CD4-positive, alpha-beta T cell treated with Interleukin-12 subunit alpha and Interleukin-12 subunit beta, for 1 hour (primary cell): ENCODE data around the gene KIAA1958.
"Not testable (repeated sequence)": the region's sequence is repeated elsewhere in the genome, so short reads cannot be mapped to it uniquely, and the experiment has no call there.

Experiments
- DNase-seq: peaks from one replicate; pipeline ENCODE4 v3.0.0-alpha.2; 2020

The KIAA1958 gene

DNA sequence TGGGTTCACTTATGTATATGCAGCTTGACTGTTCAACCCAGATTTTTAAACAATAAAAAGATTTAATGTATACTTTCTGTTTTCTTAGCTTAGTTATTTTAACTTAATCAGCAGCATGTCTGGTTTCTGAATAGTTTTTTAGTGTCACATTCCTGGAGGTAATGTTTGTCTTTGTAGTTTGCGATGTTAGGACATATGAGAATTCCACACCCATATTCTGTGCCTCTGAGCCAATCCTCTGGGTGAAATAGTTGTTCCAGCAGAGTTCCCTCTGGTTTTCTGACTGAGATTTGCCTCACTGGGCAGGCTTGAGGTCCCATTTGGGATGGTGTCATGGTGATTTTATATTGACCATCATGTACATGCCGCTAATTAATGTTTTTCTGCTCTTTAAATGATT lies 182.7 kb downstream of the KIAA1958 start:
- no peak for DNase-seq

DNA sequence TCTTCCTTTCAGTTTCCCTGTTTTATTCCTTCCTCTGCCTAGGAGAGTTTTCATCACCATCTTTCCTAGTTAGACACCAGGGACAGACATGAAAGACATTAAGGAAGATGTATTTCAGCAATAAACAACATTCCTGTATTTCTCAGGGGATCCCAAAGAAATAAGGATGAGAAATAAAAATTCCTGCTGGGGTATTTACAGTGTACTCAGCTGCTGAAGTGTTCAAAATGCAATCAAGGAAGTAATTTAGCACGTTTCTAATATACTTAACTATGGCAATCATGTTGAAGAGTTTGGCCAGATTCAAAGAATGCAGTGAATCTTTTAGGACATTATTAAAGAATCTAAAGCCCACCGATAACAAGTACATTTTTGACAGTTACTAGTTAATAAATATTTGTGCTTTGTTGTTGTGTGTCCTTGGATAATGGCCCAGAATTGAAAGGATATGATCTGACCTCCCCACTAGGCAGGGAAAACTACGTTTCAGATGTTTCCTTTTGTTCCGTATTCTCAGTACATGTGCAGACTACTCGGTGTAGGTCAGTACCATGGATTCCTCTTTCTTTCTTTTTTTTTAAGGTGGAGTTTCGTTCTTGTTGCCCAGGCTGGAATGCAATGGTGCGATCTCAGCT lies 184.5 kb downstream of the KIAA1958 start:
- DNase-seq = no peak

DNA sequence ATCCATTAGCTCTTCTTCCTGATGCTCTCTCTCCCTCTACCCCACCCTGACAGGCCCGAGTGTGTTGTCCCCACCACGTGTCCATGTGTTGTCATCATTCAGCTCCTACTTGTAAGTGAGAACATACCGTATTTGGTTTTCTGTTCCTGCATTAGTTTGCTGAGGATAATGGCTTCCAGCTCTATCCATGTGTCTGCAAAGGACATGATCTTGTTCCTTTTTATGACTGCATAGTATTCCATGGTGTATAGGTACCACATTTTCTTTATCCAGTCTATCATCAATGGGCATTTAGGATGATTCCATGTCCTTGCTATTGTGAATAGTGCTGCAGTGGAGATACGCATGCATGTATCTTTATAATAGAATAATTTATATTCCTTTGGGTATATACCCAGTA lies 186.6 kb downstream of the KIAA1958 start:
- not testable (repeated sequence) for DNase-seq

DNA sequence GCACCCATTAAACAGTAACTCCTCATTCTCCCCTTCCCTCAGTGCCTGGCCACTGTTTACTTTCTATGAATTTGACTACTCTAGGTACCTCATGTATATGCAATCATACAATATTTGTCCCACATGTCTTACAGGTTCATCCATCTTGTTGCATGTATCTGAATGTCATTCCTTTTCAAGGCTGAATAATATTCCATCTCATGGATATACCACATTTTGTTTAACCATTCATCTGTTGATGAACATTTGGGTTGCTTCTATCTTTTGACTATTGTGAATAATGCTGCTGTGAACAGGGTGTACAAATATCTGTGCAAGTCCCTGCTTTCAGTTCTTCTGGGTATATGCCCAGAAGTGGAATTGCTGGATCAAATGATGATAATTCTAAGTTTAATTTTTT lies 190.4 kb downstream of the KIAA1958 start:
- no peak for DNase-seq

DNA sequence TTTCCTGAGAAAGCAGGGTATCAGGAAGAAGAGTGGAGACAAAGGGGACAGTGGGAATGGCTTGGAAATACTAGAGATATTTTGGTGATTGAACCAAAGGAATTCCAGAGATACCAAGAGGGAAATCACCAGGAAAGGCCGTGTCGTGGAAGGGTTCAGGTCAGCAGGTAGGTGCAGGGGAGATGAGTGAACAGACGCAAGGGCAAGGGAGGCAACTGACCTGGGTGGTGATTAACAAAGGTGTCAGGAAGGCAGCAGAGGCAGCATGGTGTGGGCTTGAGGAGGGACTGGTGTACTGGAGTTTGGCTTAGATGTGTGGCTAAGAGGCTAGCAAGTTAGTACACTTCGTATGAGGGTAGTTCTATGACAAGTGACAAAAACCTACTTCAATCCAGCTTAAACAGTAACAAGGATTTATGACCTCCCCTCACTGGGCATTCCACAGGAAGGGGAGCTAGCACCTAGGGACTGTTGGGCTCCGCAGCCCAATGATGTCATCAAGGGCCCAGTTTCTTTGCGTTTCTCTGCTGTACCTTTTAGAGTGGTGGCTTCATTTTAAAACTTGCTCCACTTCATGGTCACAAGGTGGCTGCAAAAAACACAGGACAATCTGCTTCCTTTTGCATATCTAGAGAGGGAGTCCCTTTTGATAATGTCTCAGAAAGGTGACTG lies 194.2 kb downstream of the KIAA1958 start:
- DNase-seq = no peak

DNA sequence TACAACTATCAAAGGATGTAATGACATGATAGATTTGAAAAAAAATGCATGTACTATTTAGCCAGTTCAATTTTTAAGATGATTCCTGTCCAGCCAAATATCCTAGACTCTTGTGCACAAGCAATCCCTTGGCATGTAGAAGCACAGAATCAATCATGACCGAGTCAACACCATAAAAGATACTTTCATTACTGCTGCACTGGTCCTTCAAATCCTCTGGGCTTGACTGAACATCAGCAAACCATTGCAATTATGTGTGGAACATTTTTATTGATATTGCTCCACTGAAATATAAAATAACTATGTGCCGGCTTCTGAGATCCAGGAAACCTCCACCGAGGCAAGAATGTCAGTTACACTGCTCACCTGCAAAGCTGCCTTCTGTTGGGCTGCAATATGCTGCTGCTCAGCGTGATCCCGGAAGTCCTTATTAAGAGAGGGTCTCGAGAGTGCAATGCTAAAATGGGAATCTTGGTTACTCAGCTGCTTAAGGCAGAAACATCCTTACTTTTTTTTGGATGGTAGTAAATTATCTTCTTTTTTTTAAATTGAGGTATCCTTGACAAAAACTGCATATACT lies 202.6 kb downstream of the KIAA1958 start:
- no peak for DNase-seq

DNA sequence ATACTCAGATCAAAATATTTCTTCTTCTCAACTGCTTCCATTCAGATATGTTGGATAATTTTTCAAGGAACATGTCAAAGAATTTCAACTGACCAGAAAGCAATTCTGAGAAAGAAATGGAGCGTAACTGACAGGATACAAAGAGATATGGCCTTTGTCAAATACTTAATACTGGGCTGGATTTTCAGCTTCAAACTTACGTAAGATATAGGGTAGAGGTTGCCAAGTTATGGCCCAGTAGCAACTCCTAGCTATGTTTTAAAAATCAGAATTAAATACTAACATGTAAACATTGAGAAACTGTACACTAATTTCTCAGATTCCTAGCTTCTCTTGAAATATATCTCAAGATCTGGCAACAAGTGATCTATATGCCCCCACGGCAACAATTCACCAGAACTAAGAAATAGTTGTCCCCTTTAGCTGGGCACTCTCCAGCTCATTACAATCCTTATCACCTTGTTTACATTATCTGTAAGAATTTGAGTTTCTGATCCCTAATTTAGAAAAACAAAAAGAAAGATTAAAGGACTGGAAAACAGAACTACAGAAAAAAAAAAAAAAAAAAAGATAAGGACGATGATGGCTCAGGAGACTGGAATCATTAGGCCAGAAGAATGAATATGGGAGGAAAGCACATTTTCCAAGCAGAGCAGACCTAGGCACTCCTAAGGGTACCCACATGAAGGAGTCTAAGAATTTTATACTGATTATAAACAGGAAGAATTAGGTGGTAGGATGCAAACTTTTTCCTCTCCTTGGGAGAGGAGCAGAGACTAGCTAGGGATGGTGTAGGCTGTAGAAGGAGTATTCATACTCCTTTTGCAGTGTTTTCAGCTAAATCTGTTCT lies 208.3 kb downstream of the KIAA1958 start:
- DNase-seq = no peak

DNA sequence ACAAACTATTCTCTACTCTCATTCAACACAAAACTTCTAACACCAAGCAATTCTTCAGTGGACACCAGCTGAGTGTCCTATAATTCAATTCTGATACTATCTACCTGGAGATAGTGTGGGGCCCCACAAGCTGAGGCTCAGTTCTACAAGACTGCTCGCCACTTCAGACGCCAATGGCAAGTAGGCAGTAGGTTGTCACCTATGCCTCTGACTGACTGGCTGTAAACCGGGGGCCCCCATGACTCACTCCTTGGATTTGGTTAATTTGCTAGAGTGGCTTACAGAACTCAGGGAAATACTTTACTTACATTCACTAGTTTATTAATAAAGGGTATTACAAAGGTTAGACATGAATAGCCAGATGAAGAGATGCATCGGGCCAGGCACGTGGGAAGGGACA lies 209.8 kb downstream of the KIAA1958 start:
- DNase-seq = no peak

- DNase-seq = peak; percentile 16
Measured at GRCh38 chr9:112699230-112699629, 212.6 kb downstream of the KIAA1958 start.

GRCh38 chr9:112700085-112700484 lies 213.5 kb downstream of the KIAA1958 start:
- DNase-seq = no peak

- DNase-seq = no peak
Measured at GRCh38 chr9:112703304-112703703, 216.7 kb downstream of the KIAA1958 start.

DNA sequence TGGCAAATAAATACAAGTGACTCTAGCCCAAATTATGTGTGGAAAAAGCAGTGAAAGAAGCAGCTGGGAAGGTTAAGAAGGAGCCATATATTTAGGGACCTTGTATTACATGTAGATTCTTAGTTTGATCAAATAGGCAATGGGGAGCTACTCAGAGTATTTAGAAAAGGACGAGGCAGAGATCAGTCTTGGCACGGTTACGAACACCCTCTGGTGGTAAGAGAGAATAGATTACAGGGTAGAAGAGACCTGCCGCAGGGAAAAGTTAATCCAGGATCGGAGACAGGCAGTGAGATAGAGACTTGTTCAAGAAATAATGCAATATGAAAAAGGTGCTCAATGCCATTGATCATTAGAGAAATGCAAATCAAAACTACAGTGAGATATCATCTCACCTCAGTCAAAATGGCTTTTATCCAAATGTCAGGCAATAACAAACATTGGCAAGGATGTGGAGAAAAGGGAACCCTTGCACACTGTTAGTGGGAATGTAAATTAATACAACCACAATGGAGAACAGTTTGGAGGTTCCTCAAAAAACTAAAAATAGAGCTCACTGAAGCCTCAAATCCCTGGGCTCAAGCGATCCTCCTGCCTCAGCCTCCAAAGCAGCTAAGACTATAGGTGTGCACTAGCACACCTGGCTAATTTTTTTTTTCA lies 219.3 kb downstream of the KIAA1958 start:
- no peak for DNase-seq

DNA sequence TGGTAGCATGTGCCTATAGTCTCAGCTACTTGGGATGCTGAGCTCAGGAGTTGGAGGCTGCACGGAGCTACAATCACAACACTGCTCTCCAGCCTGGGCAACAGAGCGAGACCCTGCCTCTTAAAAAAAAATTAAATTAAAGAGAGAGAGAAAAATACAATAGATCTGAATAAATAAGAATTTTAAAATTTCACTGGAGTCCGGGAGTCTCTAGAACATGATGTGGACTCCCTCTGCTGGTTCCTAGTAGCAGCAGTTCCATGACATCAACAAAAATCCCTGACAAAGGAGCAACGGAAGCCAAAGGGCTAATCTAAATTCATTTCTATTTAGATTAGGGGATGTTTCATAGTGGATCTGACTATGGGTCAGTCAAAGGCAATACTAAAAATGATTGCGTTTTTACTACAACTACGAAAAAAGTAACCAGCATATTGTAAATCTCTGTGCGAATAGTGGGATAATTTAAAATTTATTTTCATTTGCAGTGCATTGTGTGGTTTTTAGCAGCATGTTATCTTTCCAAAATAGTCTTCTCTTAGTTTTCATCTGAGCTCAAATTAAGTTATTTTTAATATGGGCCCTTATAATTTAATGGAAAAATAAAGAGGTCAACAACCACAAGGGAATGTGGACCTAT lies 224.5 kb downstream of the KIAA1958 start:
- no peak for DNase-seq

DNA sequence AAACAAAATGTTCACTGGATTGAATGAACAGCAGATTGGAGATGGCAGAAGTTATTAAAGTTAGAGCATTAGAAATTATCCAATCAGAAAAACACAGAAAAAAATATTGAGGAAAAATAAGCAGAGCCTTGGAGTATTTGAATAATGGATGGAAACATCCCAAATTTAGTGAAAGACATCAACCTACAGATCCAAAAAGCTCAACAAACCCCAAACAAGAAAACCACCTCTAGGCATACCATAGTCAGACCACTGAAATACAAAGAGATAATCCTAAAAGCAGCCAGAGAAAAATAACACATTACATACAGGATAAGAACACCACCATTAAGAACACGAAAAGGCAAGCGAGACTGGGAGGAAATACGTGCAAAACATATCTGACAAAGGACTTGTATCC lies 226.1 kb downstream of the KIAA1958 start:
- DNase-seq = no peak

DNA sequence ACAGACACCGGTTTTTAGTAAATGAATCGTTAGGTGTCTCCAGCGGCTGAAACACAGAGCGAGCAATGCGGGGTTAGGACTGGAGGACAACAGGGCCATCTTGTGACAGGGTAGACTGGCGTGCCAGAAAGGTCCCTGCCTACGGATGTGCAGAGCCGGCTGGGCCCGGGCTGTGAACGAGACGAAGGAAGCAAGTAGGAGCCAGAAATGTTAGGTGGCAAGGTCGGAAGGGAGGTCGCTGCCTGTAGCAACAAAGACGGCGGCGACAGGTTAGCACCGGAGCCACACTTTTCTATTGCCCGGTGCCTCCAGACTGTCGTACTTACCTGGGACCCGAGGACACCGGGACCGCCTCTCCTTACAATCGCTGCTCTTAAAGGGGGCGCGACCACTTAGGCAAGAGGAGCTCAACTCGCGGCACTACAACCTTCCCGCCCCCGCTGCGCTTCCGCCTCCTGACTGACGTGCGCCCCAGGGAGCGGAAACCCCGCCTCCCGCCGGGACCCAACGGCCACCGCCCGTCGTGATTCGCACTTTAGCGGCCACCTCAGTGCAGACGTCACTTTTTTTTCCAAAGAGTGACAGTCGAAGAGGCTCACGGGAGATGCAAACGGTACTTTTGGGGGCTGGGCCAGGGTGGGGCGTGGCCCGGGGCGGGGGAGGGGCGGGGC lies 231.2 kb downstream of the KIAA1958 start, which contains the start of gene INIP:
Gene INIP, minus strand, starts transcription at position 457 of the 671 bp plus-strand sequence. CDS start 1,632 bp downstream, outside the sequence.
- peak; percentile 98 for DNase-seq
